SU-DHL-6 (cell line): ENCODE measurements around the gene CD300H.

ENCODE experiments used
- CTCF ChIP-seq: fragments of 200-600 bp; sonication (generic); IDR thresholded peaks from one replicate; pipeline ENCODE4 v1.5.1; 2017; ENCODE audit warnings: antibody characterized with exemption, mild to moderate bottlenecking, low read length, moderate library complexity; ENCODE audit not compliant: insufficient read depth, poor library complexity, severe bottlenecking
- EZH2phosphoT487 ChIP-seq: fragments of 200-600 bp; sonication (generic), shearing (Covaris generic); conservative IDR thresholded peaks from 2 replicates; pipeline ENCODE4 v1.6.1; 2018; ENCODE audit warnings: mild to moderate bottlenecking, antibody characterized with exemption, low read length, moderate library complexity, mixed read lengths

- TF ChIP-seq CTCF (no peak), EZH2phosphoT487 (no peak)
These were observed 45.6 kb downstream of the CD300H start for GRCh38 chr17:74521701-74522201.
